Thoracic aorta (tissue), 2 donors: ENCODE data around the gene SRSF1. TPM values are rescaled to one million over a fixed set of nuclear protein-coding genes. Genes with fewer than 3 reads are reported as not detected.

Experiments used
- ATAC-seq: fragments of 150-250 bp; one replicate; pipeline ENCODE4 v1.8.0; 2017; ENCODE audit warnings: low read depth; ENCODE audit not compliant: insufficient number of reproducible peaks, low FRiP score
- DNase-seq: peaks from one replicate; pipeline ENCODE4 v3.0.0-alpha.2; 2020; ENCODE audit warnings: low spot score
- H3K27ac ChIP-seq, 2 donors: fragments of 200-600 bp; sonication (generic); 1 replicate in 1 of 2; 2 replicates in 1 of 2; pipeline ENCODE4 v1.5.1; 2016; ENCODE audit warnings: mild to moderate bottlenecking in 2 of 2, moderate library complexity in 2 of 2
- H3K27me3 ChIP-seq: fragments of 200-600 bp; sonication (generic); replicated peaks from 2 replicates; pipeline ENCODE4 v1.6.0; 2016; ENCODE audit warnings: mild to moderate bottlenecking; ENCODE audit not compliant: insufficient read depth
- H3K36me3 ChIP-seq: fragments of 200-600 bp; sonication (generic); one replicate; pipeline ENCODE4 v1.5.1; 2016
- H3K4me1 ChIP-seq, 2 donors: fragments of 200-600 bp; sonication (generic); 1 replicate in 1 of 2; 2 replicates in 1 of 2; pipeline versions ENCODE4 v1.5.1 to v1.6.0; 2016; ENCODE audit warnings: low read depth in 2 of 2, mild to moderate bottlenecking in 1 of 2; ENCODE audit not compliant: control insufficient read depth in 1 of 2
- H3K4me3 ChIP-seq: fragments of 200-600 bp; sonication (generic); 2 replicates; pipeline ENCODE4 v1.5.1; 2016; ENCODE audit warnings: mild to moderate bottlenecking
- H3K9me3 ChIP-seq: fragments of 200-600 bp; sonication (generic); 2 replicates; pipeline ENCODE4 v1.5.1; 2016
- total RNA-seq, 2 donors: library from RNA; depleted of rRNA; stranded (reverse); fragments of >200 nt; gene quantifications; one replicate each; pipeline versions ENCODE4 v1.1.0 to v1.2.3, GENCODE V29; 2016
- TF ChIP-seq, protein P1 (sequence below): fragments of 200-600 bp; sonication (generic); IDR thresholded peaks from one replicate; pipeline ENCODE4 v1.5.1; 2019; ENCODE audit warnings: antibody characterized with exemption

Gene SRSF1
- total RNA-seq, 2 donors from 2014 or later, result 132 to 220 TPM

DNA sequence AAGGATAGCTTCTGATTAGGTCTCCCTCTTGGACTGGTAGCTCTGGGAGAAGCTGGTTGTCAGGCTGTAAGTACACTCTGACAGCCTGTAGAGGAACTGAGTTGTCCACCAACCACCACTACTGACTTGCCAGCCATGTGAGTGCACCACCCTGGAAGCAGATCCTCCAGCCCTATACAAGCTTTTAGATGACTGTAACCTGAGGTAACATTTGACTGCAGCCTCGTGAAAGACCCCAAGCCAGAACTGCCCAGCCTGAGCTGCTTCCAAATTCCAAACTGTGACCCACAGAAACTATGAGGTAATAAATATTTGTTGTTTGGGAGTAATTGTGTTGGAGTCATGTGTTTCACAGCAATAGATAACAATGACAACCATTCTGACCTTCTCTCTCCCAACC lies 45.4 kb upstream of the SRSF1 start:
- ATAC-seq (no peak), DNase-seq (no peak)
- no peaks in the 10 kb centered on the region for H3K9me3 ChIP-seq
- H3K4me3 ChIP-seq, result no peak overlapping the region
- no peak overlapping the region for H3K27ac ChIP-seq
- H3K4me1 ChIP-seq, result no peaks in the 10 kb centered on the region
- TF ChIP-seq, protein P1, sequence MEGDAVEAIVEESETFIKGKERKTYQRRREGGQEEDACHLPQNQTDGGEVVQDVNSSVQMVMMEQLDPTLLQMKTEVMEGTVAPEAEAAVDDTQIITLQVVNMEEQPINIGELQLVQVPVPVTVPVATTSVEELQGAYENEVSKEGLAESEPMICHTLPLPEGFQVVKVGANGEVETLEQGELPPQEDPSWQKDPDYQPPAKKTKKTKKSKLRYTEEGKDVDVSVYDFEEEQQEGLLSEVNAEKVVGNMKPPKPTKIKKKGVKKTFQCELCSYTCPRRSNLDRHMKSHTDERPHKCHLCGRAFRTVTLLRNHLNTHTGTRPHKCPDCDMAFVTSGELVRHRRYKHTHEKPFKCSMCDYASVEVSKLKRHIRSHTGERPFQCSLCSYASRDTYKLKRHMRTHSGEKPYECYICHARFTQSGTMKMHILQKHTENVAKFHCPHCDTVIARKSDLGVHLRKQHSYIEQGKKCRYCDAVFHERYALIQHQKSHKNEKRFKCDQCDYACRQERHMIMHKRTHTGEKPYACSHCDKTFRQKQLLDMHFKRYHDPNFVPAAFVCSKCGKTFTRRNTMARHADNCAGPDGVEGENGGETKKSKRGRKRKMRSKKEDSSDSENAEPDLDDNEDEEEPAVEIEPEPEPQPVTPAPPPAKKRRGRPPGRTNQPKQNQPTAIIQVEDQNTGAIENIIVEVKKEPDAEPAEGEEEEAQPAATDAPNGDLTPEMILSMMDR, result no peak
- H3K36me3 ChIP-seq, result no peaks in the 10 kb centered on the region
- no peaks in the 10 kb centered on the region for H3K27me3 ChIP-seq

DNA sequence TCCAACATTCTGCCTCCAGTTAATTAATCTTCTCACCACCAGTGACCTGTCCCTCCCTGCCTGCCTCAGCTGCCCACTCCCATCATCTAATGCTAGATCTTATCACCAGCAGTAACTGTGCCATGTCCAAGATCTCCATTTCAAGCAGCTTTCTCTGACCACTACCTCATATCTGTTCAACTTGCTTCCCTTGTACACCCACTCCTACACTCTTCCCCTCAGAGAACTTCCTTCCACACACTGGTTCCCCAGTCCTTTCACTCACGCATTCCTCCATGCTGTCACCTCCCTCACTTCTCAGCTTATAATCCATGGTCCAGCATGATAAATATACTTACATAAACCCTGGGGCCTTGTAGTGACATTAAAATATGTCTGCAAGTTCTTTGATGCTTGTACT lies 44.4 kb upstream of the SRSF1 start:
- H3K36me3 ChIP-seq, result no peaks in the 10 kb centered on the region
- ATAC-seq (no peak), DNase-seq (no peak)
- TF ChIP-seq, protein P1, result no peak
- no peaks in the 10 kb centered on the region for H3K4me1 ChIP-seq
- H3K4me3 ChIP-seq, result no peak overlapping the region
- no peaks in the 10 kb centered on the region for H3K9me3 ChIP-seq
- H3K27me3 ChIP-seq, result no peaks in the 10 kb centered on the region
- no peak overlapping the region for H3K27ac ChIP-seq

DNA sequence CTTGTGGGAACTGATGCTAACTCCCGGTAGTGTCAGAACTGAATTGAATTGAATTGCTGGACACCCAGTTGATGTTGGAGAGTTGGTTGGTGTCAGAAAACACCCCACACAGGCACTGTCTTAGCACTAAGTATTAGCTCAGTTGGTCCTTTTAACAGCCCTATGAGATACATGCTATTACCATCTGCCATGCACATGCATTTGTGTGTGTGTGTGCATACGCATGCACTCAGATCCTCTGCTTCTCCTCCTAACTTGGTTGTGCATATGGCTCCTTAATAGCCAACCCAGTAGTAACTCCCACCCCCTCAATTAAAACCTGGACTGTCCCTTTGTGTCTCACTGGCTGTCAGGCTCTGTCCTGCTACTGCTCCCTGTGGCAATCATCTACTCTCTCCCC lies 43.9 kb upstream of the SRSF1 start:
- DNase-seq (no peak), ATAC-seq (no peak)
- H3K9me3 ChIP-seq, result no peaks in the 10 kb centered on the region
- no peak overlapping the region for H3K4me3 ChIP-seq
- H3K27ac ChIP-seq, result no peak overlapping the region
- no peaks in the 10 kb centered on the region for H3K4me1 ChIP-seq
- TF ChIP-seq, protein P1, result no peak
- H3K27me3 ChIP-seq, result no peaks in the 10 kb centered on the region
- H3K36me3 ChIP-seq, result no peaks in the 10 kb centered on the region

DNA sequence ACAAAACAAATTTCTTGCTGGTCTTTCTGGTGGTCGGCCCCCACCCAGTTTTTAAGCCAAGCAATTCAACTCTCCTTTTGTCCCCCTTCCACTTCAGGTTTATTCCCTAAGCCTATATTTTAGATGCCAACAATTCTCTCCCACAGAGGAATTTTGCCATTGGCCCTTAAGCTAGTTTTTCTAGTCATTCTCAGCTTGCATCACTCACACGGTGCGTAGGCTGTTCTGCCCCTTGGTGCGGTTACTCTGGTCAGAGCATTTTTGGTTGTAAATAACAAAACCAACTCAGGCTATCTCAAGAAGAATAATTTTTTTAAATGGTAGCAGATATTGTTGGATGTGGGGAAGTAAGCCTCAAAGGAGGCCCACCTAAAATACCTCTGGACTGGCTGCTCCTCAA lies 42.5 kb upstream of the SRSF1 start:
- Histone ChIP-seq H3K4me1 (no peaks in the 10 kb centered on the region), H3K9me3 (no peaks in the 10 kb centered on the region), H3K27ac (no peak overlapping the region), H3K4me3 (no peak overlapping the region), H3K27me3 (no peaks in the 10 kb centered on the region), H3K36me3 (no peaks in the 10 kb centered on the region)
- no peak for DNase-seq
- ATAC-seq, result no peak
- TF ChIP-seq, protein P1, result no peak

DNA sequence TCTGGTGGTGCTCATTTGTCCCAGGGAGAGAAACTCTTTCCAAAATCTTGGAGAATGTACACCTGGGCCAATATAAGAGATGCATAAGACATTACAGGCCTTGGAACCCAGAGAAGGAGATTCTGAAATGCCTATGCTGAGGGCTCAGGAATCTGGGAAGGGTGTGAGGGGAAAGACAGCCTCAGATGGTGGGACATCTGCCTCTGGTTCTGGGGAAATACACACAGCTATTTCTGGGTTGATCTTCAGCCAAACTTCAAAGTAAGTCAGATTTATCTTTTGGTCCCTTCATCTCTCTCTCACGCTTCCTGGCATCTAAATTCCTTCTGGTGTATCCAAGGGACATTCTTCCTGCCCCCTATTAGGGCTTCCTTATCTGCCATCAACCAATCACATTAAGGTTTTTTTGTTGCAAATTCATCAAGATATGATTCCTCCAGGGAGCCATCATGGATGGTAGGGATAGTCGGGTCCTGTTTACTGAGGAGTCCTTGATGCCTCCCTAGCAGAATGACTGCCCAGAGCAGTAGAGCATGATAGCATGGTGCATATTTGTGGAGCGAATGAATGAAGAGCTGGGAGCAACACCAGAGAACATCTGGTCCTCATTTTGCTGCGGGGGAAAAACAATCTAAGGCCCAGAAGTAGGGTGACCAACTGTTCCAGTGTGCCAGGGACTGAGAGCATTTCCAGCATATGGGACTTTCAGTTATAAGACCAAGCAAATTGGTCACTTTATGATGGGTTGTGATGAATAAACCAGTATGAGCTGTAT lies 40.5 kb upstream of the SRSF1 start:
- DNase-seq (no peak), ATAC-seq (no peak)
- H3K9me3 ChIP-seq, result no peaks in the 10 kb centered on the region
- H3K4me1 ChIP-seq, result no peaks in the 10 kb centered on the region
- no peaks in the 10 kb centered on the region for H3K36me3 ChIP-seq
- no peak overlapping the region for H3K27ac ChIP-seq
- TF ChIP-seq, protein P1, result no peak
- no peak overlapping the region for H3K4me3 ChIP-seq
- H3K27me3 ChIP-seq, result no peaks in the 10 kb centered on the region
